Neural cell (in vitro differentiated cells): ENCODE results near the gene PLEKHO2. TPM values are rescaled to one million over a fixed set of nuclear protein-coding genes. Genes with fewer than 3 reads are reported as not detected.
"Not testable (repeated sequence)": the region's sequence is repeated elsewhere in the genome, so short reads cannot be mapped to it uniquely, and the experiment has no call there.

Source experiments
- H2AFZ ChIP-seq: fragments of 200-600, 300-800 bp; sonication (generic), shearing (Covaris generic); 2 replicates; pipeline ENCODE4 v1.6.0; 2014; ENCODE audit warnings: low read depth, mild to moderate bottlenecking, antibody characterized with exemption, low read length, moderate library complexity
- H3F3A ChIP-seq: fragments of 200-600 bp; shearing (Covaris generic); 2 replicates; pipeline ENCODE4 v1.6.1; 2016; ENCODE audit warnings: mild to moderate bottlenecking, moderate library complexity, mixed read lengths, antibody characterized with exemption, low read length; ENCODE audit not compliant: insufficient read depth, poor library complexity, severe bottlenecking
- H3K27ac ChIP-seq: fragments of 200-600, 300-800 bp; sonication (generic), shearing (Covaris generic); 2 replicates; pipeline ENCODE4 v1.5.1; 2014; ENCODE audit warnings: mild to moderate bottlenecking, low read length, moderate library complexity
- H3K27me3 ChIP-seq: fragments of 300-800, 200-600 bp; sonication (generic), shearing (Covaris generic); 2 replicates; pipeline ENCODE4 v1.6.0; 2014; ENCODE audit warnings: mild to moderate bottlenecking, low read depth, low read length, moderate library complexity; ENCODE audit not compliant: insufficient read depth
- H3K36me3 ChIP-seq: fragments of 300-800, 200-600 bp; sonication (generic), shearing (Covaris generic); 2 replicates; pipeline ENCODE4 v1.5.1; 2014; ENCODE audit warnings: mild to moderate bottlenecking, antibody characterized with exemption, low read length, moderate library complexity; ENCODE audit not compliant: insufficient read depth
- H3K4me2 ChIP-seq: fragments of 300-800, 200-600 bp; sonication (generic), shearing (Covaris generic); 2 replicates; pipeline ENCODE4 v1.6.0; 2014; ENCODE audit warnings: mild to moderate bottlenecking, low read length
- H3K4me3 ChIP-seq: fragments of 300-800, 200-600 bp; sonication (generic), shearing (Covaris generic); 2 replicates; pipeline ENCODE4 v1.5.1; 2014; ENCODE audit warnings: mild to moderate bottlenecking, low read length, moderate library complexity
- H3K79me2 ChIP-seq: fragments of 200-600 bp; shearing (Covaris generic); replicated peaks from 2 replicates; pipeline ENCODE4 v1.6.0; 2014; ENCODE audit warnings: mild to moderate bottlenecking, low read length, moderate library complexity; ENCODE audit not compliant: insufficient read depth
- H3K9ac ChIP-seq: fragments of 300-800, 200-600 bp; sonication (generic), shearing (Covaris generic); 2 replicates; pipeline ENCODE4 v1.6.1; 2016; ENCODE audit warnings: mild to moderate bottlenecking, low read length, mixed read lengths
- H3K9me2 ChIP-seq: fragments of 200-600 bp; shearing (Covaris generic); 2 replicates; pipeline ENCODE4 v1.6.1; 2016; ENCODE audit warnings: mild to moderate bottlenecking, low read length, mixed read lengths; ENCODE audit not compliant: insufficient read depth
- H3K9me3 ChIP-seq: fragments of 200-600, 300-800 bp; sonication (generic), shearing (Covaris generic); 2 replicates; pipeline ENCODE4 v1.6.1; 2016; ENCODE audit warnings: mild to moderate bottlenecking, mixed run types, low read length, moderate library complexity, mixed read lengths
- H4K20me1 ChIP-seq: fragments of 200-600 bp; shearing (Covaris generic); 2 replicates; pipeline ENCODE4 v1.6.1; 2016; ENCODE audit warnings: mild to moderate bottlenecking, mixed run types; ENCODE audit not compliant: insufficient read depth
- EP300 ChIP-seq: fragments of 450-650 bp; conservative IDR thresholded peaks from 2 replicates; pipeline ENCODE4 v1.6.1; 2014; ENCODE audit warnings: antibody characterized with exemption, mild to moderate bottlenecking, moderate library complexity; ENCODE audit not compliant: poor library complexity, severe bottlenecking
- EZH2 ChIP-seq: fragments of 200-600, 300-800 bp; shearing (Covaris generic), sonication (generic); IDR thresholded peaks from 2 replicates; pipeline ENCODE4 v1.6.1; 2014; ENCODE audit warnings: antibody characterized with exemption, low read length, borderline replicate concordance, mild to moderate bottlenecking; ENCODE audit not compliant: insufficient read depth, poor library complexity, severe bottlenecking
- MXI1 ChIP-seq: fragments of 450-650 bp; conservative IDR thresholded peaks from 2 replicates; pipeline ENCODE4 v1.6.1; 2014; ENCODE audit warnings: antibody characterized with exemption, mild to moderate bottlenecking; ENCODE audit not compliant: poor library complexity, severe bottlenecking
- POLR2AphosphoS5 ChIP-seq: IDR thresholded peaks from 2 replicates; pipeline ENCODE4 v1.6.1; 2012
- RAD21 ChIP-seq: fragments of 450-650 bp; conservative IDR thresholded peaks from 2 replicates; pipeline ENCODE4 v1.6.1; 2014; ENCODE audit warnings: antibody characterized with exemption, mild to moderate bottlenecking, moderate library complexity
- SMC3 ChIP-seq: fragments of 450-650 bp; conservative IDR thresholded peaks from 2 replicates; pipeline ENCODE4 v1.6.1; 2014; ENCODE audit warnings: antibody characterized with exemption, mild to moderate bottlenecking, moderate library complexity; ENCODE audit not compliant: poor library complexity
- TAF1 ChIP-seq: IDR thresholded peaks from 2 replicates; pipeline ENCODE4 v1.6.1; 2012; ENCODE audit warnings: low read depth
- polyA plus RNA-seq: library from polyadenylated mRNA; depleted of rRNA; stranded (reverse); fragments of >200 nt; gene quantifications from 2 replicates; pipeline ENCODE4 v1.2.3, GENCODE V29; 2014
- TF ChIP-seq, protein P1 (sequence below): fragments of 450-650 bp; IDR thresholded peaks from 2 replicates; pipeline ENCODE4 v1.5.1; 2014; ENCODE audit warnings: antibody characterized with exemption, mild to moderate bottlenecking, moderate library complexity; ENCODE audit not compliant: poor library complexity, severe bottlenecking

Gene PLEKHO2
- polyA plus RNA-seq, 1 donor from 2014 or later = 1.3 TPM

DNA sequence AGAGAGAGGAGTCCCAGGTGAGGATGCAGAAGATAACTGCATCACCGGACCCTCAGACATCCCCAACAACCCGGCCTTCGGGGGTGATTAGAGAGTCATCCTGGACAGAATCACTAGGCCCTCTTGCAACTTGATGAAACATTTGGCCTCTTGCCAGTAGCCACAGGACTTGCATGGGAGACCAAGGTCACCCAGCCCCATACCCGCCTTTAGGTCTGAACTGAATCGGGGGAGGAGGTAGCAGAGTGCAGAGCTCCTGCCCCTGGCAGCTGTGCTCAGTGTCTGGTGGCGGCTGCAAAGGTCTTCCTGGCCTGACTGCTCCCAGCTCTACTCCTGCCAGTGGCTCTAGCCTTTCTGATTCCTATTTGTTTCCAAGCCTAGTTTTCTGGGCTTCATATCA, 28.6 kb upstream of the PLEKHO2 start:
- H3K9me2 ChIP-seq = no peaks in the 10 kb centered on the region
- H2AFZ ChIP-seq = no peak overlapping the region
- no peaks in the 10 kb centered on the region for H3K79me2 ChIP-seq
- no peak overlapping the region for H3K4me2 ChIP-seq
- TF ChIP-seq SMC3 (no peak), EZH2 (no peak), RAD21 (no peak)
- no peaks in the 10 kb centered on the region for H3K9me3 ChIP-seq
- H3K27ac ChIP-seq = no peak overlapping the region
- no peaks in the 10 kb centered on the region for H4K20me1 ChIP-seq
- no peaks in the 10 kb centered on the region for H3K27me3 ChIP-seq
- H3K9ac ChIP-seq = no peak overlapping the region
- no peaks in the 10 kb centered on the region for H3F3A ChIP-seq
- no peaks in the 10 kb centered on the region for H3K36me3 ChIP-seq
- no peak overlapping the region for H3K4me3 ChIP-seq

DNA sequence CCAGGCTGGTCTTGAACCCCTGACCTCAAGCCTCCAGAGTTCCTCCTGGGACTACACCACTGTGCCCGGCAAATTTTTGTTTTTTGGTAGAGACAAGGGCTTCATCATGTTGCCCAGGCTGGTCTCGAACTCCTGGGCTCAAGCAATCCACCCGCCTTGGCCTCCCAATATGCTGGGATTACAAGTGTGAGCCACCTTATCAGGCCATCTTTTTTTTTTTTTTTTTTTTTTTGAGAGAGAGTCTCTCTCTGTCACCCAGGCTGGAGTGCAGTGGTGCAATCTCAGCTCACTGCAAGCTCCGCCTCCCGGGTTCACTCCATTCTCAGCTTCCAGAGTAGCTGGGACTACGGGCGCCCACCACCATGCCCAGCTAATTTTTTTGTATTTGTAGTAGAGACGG, 27.4 kb upstream of the PLEKHO2 start:
- H3K36me3 ChIP-seq, H3K27me3 ChIP-seq, H3K9ac ChIP-seq, H3K79me2 ChIP-seq, H3F3A ChIP-seq, H3K4me2 ChIP-seq, H3K27ac ChIP-seq, H3K9me2 ChIP-seq, H4K20me1 ChIP-seq, H3K4me3 ChIP-seq, H2AFZ ChIP-seq, H3K9me3 ChIP-seq: not testable (repeated sequence)

DNA sequence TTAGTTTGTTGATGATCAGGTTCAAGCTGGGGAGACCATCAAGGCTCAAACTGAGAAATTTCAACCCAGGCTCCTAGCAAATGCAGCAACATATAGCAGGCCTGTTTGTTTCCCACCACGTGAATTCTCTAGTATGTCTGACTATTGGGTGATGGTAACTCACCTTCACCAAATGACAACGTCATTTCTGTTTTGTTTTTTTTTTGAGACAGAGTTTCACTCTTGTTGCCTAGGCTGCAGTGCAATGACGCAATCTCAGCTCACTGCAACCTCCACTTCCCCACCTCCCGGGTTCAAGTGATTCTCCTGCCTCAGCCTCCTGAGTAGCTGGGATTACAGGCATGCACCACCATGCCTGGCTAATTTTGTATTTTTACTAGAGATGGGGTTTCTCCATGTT, 26.8 kb upstream of the PLEKHO2 start:
- H3F3A ChIP-seq, H3K9ac ChIP-seq, H3K4me2 ChIP-seq: not testable (repeated sequence)

DNA sequence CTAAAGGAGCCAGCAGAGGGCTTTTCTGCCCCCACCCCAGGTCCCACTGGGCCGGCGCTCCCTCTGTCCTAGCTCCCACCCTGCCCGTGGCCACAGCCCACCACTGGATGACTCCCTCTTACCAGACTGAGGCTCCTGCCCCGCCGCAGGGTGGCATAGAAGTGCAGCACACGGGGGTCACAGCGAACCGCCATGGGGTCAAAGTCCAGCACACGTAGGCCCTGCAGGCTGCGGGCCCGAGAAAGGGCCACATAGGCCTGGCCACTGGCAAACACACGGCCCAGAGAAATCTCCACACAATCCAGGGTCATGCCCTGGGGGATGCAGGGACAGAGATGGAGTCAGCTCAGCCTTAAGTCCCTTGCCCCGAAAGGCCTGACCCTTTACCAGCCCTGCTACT, 25.3 kb upstream of the PLEKHO2 start:
- Histone ChIP-seq H3K79me2 (no peaks in the 10 kb centered on the region), H3K9me2 (no peaks in the 10 kb centered on the region), H3K9me3 (no peaks in the 10 kb centered on the region), H3K9ac (no peak overlapping the region), H3F3A (no peaks in the 10 kb centered on the region), H4K20me1 (no peaks in the 10 kb centered on the region), H2AFZ (no peak overlapping the region), H3K27me3 (no peaks in the 10 kb centered on the region), H3K4me3 (no peak overlapping the region), H3K4me2 (no peak overlapping the region), H3K36me3 (no peaks in the 10 kb centered on the region), H3K27ac (no peak overlapping the region)
- TF ChIP-seq EP300 (no peak), SMC3 (no peak), MXI1 (no peak), TAF1 (no peak), RAD21 (no peak), POLR2AphosphoS5 (no peak), EZH2 (no peak)
- TF ChIP-seq, protein P1, sequence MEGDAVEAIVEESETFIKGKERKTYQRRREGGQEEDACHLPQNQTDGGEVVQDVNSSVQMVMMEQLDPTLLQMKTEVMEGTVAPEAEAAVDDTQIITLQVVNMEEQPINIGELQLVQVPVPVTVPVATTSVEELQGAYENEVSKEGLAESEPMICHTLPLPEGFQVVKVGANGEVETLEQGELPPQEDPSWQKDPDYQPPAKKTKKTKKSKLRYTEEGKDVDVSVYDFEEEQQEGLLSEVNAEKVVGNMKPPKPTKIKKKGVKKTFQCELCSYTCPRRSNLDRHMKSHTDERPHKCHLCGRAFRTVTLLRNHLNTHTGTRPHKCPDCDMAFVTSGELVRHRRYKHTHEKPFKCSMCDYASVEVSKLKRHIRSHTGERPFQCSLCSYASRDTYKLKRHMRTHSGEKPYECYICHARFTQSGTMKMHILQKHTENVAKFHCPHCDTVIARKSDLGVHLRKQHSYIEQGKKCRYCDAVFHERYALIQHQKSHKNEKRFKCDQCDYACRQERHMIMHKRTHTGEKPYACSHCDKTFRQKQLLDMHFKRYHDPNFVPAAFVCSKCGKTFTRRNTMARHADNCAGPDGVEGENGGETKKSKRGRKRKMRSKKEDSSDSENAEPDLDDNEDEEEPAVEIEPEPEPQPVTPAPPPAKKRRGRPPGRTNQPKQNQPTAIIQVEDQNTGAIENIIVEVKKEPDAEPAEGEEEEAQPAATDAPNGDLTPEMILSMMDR = no peak

More for the DNA sequence above, 26.8 kb upstream of the PLEKHO2 start:
- H3K36me3 ChIP-seq, H3K9me2 ChIP-seq, H3K4me3 ChIP-seq, H3K9me3 ChIP-seq, H2AFZ ChIP-seq, H3K27me3 ChIP-seq, H4K20me1 ChIP-seq, H3K27ac ChIP-seq, H3K79me2 ChIP-seq: not testable (repeated sequence)
